Pons (tissue), 1 donor: ENCODE results near the gene STATH.
"Not testable (repeated sequence)": the region's sequence is repeated elsewhere in the genome, so short reads cannot be mapped to it uniquely, and the experiment has no call there.

Source experiments
- DNase-seq: peaks from one replicate; pipeline ENCODE4 v3.0.0-alpha.2; 2016; ENCODE audit warnings: low spot score

The STATH gene, protein sequence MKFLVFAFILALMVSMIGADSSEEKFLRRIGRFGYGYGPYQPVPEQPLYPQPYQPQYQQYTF

DNA sequence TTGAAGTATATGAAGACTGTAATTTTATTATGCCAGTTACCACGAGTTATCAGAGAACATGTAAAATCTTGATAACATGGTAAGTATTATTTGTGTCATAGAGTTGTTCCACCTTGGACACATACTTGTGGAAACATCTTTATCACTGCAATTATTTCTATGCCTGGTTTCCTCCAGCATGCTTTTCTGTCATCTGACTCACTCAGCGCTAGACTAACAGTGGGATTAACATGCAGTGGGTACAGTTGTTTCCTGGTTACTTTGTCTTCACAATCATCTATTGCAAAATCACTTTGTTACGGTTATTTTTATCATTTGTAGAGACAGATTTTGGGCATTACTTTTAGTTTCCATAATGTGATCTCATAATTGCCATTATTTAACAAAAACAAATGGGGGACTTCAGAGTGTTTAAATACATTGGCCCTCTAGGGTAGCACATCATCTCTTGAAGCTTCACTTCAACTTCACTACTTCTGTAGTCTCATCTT, at the start of gene STATH:
TSS of gene STATH (plus strand) at position 441 of the 491 bp plus-strand sequence. CDS start 2,472 bp downstream, outside the sequence.
- no peak for DNase-seq

DNA sequence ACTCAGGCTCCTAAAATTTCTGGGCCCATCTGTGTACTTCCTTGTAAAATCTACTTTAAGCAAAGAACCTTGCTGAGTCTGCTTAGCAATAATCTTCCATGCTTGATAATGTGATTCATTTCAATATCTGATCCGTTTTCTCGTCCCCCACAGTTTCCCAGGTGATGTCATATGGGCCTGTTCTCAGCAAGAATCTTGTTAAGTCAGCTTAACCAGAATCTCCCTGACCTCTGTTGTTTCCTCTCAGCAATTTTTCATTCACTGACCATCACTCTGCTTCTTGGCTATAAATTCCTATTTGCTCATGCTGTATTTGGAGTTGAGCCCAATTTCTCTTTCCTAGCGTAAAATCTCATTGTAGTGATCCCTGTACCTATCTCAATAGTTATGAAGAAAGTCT, 44.2 kb upstream of the STATH start:
- DNase-seq, result no peak

DNA sequence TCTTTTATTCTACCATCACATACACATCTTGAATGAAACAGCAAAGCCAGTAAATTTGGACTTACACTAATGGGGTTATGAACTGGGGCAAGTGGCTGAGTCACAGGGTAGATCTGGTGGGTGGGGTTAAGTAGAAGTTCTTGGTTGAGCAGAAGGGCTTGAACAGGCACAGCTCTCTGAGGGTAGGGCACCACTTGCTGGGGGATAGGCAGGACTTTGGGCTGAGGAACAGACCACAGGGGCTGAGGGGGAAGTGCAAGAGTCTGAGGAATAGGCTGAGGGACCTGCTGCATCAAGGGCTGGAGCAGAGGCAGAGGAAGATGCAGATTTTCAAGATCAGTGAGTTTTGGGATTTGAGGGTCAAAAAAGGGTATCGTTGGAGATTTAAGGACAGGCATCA, 38.6 kb upstream of the STATH start:
- DNase-seq, result no peak

DNA sequence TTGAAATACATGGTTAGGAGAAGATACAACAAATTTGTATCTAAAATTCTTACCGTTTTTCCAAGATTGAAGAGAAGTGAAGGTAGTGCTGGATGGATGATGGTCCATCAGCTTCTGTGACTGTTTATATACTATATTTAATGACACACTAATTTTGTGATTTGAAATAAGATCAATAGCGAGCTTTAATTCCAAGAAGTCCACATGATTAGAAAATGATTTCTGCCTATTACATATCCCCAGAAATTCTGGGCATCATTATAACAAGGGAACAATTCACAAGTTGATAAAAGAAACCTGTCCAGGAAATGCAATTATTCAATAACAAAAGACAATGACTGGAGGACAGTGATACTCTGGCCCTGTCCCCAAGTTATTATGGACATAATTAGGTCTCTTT, 30.1 kb upstream of the STATH start, which contains the start of gene CSN2:
TSS of gene CSN2 (minus strand) at position 101 of the 400 bp plus-strand sequence. CDS start 4,733 bp downstream, outside the sequence.
- DNase-seq, result no peak

DNA sequence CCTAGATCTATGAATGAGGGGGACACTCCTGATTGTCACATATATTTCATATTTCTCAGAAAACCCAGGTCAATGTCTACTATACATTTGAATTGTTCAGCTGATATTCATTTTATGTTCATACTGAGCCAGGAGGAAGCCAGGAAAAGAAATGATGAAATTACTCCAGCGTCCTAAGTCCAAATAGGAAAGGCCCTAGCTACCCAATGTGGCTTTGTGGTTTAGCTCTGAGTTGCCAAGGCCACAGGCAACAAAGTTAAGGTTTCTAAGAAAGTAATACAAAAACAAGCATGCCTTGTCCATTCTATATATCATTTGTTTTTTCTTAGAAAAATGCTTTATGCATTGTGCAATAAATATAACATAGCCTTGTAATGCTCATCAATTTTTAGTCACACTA, 25.7 kb upstream of the STATH start:
- no peak for DNase-seq

DNA sequence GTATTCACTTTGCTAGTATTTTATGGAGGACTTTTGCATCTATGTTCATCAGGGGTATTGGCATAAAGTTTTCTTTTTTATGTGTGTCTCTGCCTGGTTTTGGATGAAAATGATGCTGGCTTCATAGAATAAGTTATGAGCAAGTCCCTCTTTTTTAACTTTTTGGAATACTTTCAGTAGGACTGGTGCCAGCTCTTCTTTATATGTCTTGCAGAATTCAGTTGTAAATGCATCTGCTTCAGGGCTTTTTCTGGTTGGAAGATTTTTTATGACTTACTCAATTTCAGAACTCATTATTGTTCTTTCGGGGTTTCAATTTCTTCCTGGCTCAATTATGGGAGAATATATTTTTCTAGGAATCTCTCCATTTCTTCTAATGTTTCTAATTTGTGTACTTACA, 21.1 kb upstream of the STATH start:
- DNase-seq, result no peak

DNA sequence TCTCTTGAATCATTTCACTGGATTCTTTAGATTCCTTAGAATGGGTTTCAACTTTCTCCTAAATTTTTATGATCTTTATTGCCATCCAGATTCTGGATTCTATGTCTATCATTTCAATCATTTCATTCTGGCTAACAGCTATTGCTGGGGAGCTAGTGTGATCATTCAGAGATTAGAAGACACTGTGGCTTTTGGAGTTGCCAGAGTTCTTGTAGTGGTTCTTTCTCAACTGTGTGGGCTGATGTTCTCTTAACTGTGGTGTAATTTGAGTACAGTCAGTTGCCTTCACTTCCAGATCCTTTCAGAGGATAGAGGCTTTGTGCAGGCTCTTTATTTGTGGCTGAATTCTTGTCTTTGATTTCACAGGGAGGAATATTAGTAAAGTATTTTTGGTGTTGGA, 18.2 kb upstream of the STATH start:
- no peak for DNase-seq

DNA sequence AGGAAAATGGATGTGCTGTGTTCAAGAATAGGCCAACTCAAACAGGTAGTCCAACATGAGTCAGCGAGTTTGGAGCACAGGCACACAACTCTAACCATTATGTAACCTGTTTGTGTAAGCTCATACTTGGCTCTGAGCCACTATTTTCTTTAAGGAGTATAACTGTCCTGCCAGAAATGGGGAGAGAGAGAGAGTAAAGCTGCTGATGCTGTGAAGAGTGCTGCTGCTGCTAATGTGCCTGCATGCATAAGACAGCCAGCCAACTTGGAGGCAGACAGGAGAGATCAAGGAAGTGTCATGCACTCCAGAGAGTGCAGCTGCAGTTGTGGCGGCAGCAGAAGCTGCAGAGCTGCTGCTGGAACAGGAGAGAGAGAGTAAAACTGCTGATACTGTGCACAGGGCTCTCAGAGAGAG, 11.7 kb upstream of the STATH start:
- peak; percentile 4 for DNase-seq

DNA sequence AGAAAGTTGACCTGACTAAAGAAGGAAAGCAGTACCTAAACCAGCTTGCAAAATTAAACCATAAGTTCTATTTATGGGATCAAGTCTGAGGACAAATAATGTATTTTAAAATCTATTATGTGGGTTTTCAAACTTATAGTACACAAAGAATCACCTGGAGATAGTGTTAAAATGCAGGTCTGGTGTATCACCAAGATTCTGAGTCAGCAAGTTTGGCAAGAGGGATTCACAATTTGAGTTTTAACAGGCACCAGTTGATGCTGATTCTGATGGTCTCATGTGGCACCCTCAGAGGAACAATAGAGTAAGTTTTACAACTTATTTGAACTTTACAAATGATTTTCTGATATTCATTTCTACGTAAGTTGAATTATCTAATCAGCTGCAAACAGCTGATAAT, 9.1 kb upstream of the STATH start:
- no peak for DNase-seq

DNA sequence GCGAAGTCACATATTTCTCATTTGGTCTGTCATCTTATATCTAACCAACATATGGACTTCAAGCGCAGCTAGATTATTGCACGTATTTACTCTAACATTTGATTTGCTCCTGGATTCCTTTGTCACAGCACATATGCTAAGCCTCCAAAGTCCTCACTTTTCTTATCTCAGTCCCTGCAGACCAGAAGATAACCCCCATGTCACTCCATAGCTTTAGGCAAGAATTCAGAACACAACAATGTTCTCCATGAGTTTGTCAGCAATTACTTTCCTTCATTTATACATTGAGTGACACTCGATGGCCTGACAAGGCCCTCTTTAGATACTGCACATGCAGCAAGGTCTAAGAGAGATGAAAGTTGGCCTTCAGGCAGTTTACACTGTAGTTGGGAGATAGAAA, 4.8 kb upstream of the STATH start:
- DNase-seq, result no peak

DNA sequence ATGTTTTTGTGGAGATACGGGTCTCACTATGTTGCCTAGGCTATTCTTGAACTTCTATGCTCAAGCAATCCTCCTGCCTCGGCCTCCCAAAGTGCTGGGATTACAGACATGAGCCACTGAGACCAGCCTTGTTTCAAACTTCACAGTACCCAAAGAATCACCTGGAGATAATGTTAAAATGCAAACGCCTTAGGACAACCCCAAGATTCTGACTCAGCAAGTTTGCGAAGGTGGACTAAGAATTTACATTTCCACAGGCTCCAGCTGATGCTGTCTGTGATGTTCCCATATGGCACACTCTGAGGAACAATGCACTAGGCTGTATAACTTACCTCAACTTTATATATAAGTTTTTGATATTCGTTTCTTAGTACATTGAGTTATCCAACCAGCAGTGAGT, 984 bp upstream of the STATH start:
- no peak for DNase-seq

DNA sequence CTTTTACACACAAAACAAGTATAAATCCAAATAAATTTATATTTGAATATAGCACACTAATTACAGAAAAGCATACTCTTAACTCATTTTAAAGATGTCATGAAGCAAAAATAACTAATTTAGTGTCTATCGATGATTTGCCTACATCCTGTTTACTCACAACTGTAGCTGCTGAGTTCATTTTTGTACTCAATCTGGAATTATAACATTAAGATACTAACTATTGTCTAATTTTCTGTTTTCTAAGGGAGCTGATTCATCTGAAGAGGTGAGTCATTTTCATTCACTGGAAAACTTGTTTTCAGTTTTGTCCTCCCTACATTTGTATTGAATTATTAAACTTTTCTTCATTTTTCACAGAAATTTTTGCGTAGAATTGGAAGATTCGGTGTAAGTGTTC, 3.7 kb downstream of the STATH start:
- no peak for DNase-seq

DNA sequence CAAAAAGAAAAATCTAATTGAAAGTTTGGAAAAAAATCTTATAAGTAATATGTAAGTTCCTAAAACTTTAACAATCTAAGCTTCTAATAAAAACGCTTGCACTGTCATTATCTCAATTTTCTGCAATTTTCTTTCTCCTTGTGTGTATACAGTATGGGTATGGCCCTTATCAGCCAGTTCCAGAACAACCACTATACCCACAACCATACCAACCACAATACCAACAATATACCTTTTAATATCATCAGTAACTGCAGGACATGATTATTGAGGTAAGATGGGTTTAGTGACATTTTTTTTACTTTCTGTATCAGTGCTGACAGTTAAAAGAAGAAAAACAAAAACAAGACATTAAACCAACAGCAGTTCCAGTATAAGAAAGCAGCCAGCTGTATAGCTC, 4.9 kb downstream of the STATH start:
- no peak for DNase-seq

DNA sequence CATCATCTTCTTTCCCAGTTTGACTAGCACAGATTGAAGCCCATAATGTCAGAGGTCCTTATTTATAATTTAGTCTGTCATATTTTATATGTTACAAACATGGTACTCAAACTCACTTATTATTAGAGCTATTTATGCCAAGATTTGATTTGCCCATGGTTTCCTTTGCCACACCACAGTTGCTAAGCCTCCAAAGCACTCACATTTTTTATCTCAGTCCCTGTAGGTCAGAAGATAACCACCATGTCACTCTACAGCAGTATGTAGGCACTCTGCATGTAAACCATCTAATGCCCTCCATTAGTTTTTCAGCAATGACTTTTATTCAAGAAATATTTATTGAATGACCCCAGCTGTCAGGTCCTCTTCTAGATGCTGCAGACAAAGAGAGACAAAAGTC, 6.7 kb downstream of the STATH start:
- no peak for DNase-seq

DNA sequence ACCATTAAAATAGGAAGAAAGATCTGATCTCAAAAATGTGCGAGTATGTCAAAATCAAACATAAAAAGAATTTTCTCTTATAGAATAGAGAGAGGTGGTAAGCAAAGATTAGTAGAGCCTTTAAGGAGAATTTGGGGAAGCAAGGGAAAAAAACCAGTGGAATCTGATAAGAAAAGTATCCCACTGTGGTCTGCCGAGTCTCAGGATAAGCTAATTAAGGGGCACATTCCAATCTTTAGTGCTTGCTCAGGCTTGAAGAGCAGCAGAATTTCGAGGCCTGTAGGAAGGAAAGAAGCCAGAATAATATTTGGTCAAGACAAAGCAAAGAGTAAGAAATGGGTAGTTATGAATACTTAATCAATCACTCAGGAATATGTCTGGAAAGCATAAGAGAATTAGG, 13.0 kb downstream of the STATH start:
- no peak for DNase-seq

DNA sequence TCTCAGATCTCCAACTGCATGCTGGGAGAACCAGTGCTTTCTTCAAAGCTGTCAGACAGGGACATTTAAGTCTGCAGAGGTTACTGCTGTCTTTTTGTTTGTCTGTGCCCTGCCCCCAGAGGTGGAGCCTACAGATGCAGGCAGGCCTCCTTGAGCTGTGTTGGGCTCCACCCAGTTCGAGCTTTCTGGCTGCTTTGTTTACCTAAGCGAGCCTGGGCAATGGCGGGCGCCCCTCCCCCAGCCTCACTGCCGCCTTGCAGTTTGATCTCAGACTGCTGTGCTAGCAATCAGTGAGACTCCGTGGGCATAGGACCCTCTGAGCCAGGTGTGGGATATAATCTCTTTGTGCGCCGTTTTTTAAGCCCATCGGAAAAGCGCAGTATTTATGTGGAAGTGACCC, 23.2 kb downstream of the STATH start:
- DNase-seq, result not testable (repeated sequence)

DNA sequence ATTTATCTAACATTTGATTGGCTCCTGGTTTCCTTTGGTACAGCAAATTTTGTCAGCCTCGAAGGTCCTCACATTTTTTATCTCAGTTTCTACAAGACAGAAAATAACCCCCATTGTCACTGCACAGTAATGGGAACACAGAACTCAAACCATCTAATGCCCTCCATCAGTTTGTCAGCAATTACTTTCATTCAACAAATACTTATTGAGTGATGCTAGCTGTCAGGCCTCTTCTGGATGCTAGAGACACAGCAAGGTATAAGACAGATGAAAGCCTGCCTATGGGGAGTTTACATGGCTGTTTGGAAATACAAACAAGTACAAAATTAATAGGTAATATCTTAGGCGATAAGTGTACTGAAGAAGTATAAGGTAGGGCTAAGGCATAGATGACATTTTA, 27.5 kb downstream of the STATH start:
- no peak for DNase-seq

DNA sequence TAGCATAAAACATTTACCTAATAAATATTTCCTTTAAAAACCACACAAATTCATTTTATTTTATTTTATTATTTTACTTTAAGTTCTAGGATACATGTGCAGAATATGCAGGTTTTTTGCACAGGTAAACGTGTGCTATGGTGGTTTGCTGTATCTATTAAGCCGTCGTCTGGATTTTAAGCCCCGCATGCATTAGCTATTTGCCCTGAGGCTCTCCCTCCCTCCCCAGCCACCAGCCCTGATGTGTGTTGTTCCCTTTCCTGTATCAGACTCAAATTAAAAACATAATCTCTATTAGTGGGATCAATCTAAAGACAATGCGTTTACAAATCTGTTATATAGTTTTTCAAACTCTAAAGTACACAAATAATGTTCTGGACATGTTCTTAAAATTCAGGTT, 31.2 kb downstream of the STATH start:
- no peak for DNase-seq

DNA sequence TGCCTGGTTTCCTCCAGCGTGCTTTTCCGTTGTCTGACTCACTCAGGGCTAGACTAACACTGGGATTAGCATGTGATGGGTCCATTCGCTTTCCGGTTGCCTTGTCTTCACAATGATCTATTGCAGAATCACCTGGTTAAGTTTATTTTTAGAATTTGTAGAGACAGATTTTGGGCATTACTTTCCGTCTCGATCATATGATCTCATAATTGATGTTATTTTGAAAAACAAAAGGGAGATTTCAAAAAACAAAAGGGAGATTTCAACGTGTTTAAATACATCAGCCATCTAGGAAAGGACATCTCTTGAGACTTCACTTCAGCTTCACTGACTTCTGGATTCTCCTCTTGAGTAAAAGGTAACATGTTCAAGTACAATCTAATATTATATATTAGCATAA, 32.4 kb downstream of the STATH start, which contains the start of gene HTN3:
TSS of gene HTN3 (plus strand) at position 301 of the 400 bp plus-strand sequence. CDS start 2,282 bp downstream, outside the sequence.
- not testable (repeated sequence) for DNase-seq

DNA sequence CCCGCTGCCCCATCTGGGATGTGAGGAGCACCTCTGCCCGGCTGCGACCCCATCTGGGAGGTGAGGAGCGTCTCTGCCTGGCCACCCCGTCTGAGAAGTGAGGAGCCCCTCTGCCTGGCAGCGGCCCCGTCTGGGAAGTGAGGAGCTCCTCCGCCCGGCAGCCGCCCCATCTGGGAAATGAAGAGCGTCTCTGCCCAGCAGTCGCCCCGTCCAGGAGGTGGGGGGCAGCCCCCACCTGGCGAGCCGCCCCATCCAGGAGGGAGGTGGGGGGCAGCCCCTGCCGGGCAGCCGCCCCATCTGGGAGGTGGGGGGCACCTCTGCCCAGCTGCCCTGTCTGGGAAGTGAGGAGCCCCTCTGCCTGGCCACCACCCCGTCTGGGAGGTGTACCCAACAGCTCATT, 41.8 kb downstream of the STATH start:
- DNase-seq, result not testable (repeated sequence)

DNA sequence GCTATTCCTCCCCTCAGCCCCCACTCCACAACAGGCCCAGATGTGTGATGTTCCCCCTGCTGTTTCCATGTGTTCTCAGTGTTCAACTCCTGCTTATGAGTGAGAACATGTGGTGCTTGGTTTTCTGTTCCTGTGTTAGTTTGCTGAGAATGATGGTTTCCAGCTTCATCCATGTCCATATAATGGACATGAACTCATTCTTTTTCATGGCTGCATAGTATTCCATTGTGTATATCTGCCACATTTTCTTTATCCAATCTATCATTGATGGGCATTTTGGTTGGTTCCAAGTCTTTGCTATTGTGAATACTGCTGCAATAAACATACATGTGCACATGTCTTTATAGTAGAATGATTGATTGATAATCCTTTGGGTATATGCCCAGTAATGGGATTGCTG, 44.2 kb downstream of the STATH start:
- DNase-seq, result not testable (repeated sequence)

DNA sequence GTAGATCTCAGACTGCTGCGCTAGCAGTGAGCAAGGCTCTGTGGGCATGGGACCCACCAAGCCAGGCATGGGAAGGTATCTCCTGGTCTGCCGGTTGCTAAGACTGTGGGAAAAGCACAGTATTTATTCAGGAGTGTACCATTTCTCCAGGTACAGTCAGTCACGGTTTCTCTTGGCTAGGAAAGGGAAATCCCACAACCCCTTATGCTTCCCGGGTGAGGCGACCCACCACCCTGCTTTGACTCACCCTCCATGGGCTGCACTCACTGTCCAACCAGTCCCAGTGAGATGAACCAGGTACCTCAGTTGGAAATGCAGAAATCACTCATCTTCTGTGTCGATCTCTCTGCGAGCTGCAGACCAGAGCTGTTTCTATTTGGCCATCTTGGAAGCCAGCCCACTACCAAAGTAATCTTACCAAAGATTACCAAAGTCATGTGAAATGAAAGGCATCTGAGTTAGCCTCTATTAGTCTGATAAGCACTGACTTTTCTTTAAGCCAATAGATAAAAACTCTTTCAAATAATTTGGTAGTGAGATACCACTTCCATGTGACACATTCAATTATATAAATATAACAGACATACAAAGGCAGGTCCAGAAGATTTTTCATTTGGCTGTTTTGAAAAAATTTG, 46.0 kb downstream of the STATH start:
- no peak for DNase-seq

DNA sequence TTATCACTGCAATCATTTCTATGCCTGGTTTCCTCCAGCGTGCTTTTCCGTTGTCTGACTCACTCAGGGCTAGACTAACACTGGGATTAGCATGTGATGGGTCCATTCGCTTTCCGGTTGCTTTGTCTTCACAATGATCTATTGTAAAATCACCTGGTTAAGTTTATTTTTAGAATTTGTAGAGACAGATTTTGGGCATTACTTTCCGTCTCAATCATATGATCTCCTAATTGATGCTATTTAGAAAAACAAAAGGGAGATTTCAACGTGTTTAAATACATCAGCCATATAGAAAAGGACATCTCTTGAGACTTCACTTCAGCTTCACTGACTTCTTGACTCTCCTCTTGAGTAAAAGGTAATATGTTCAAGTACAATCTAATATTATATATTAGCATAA, 54.4 kb downstream of the STATH start, which contains the start of gene HTN1:
TSS of gene HTN1 (plus strand) at position 301 of the 400 bp plus-strand sequence. CDS start 2,639 bp downstream, outside the sequence.
- DNase-seq, result not testable (repeated sequence)
